K562 (cell line): ENCODE data around the gene VTN. TPM values are rescaled to one million over a fixed set of nuclear protein-coding genes. Genes with fewer than 3 reads are reported as not detected.

Experiments
- ATAC-seq: fragments of 200-7000 bp; cut with Tn5 transposase; 3 replicates; pipeline ENCODE4 v1.9.1; 2020; ENCODE audit warnings: moderate library complexity
- BruUV-seq: library from RNA; stranded (reverse); fragments of 400-500 nt; replicated peaks from 2 replicates; lab custom pipeline; 2021; lab: Mats Ljungman, UMichigan
- CTCF ChIA-PET: fragments of 300-600 bp; formaldehyde crosslinking; extraction: SDS; loops from one replicate; lab custom pipeline; 2021; ENCODE audit warnings: low intra/inter-chr PET ratio; lab: Yijun Ruan, JAX
- POLR2A ChIA-PET: fragments of 300-600, 350-650 bp; sonication (Branson Sonifier 250); formaldehyde crosslinking; extraction: SDS; loops from one replicate; lab custom pipeline; 2021; ENCODE audit warnings: antibody characterized with exemption, inconsistent platforms; lab: Yijun Ruan, JAX
- DNase-seq, 4 experiments: peaks; one replicate each; pipeline versions ENCODE4 v3.0.0 to v3.0.0-alpha.2; 2011 to 2018; ENCODE audit warnings: low spot score in 3 of 4, mixed read lengths in 3 of 4; ENCODE audit errors: extremely low read depth in 1 of 4
- FAIRE-seq: peaks from 2 replicates; lab custom pipeline; 2011; peaks lifted over from hg19 to GRCh38; lab: Jason Lieb, UNC
- H2AFZ ChIP-seq: 2 replicates; pipeline ENCODE4 v1.6.0; 2011; ENCODE audit warnings: low read depth, low read length, control low read depth, inconsistent platforms
- H3K27ac ChIP-seq: fragments of 200-600 bp; 3 replicates; pipeline ENCODE4 v1.8.0; 2011; ENCODE audit warnings: low read depth, mild to moderate bottlenecking, control low read depth, inconsistent platforms, low read length, moderate library complexity, mixed read lengths; ENCODE audit errors: extremely low read depth
- H3K27me3 ChIP-seq, 2 experiments: fragments of 300-600 bp in 1 of 2; 2 replicates in 1 of 2; 3 replicates in 1 of 2; pipeline versions ENCODE4 v1.6.0 to v1.8.0; 2011; ENCODE audit warnings: inconsistent platforms in 2 of 2, low read length in 2 of 2, mild to moderate bottlenecking in 1 of 2, mixed read lengths in 1 of 2, moderate library complexity in 1 of 2; ENCODE audit not compliant: control insufficient read depth in 2 of 2, insufficient read depth in 2 of 2
- H3K36me3 ChIP-seq: fragments of 300-600 bp; 3 replicates; pipeline ENCODE4 v1.8.0; 2011; ENCODE audit warnings: mild to moderate bottlenecking, low read length, inconsistent platforms; ENCODE audit not compliant: control insufficient read depth, insufficient read depth
- H3K4me1 ChIP-seq, 2 experiments: fragments of 200-600 bp in 1 of 2; replicated peaks in 1 of 2; 2 replicates in 1 of 2; 3 replicates in 1 of 2; pipeline versions ENCODE4 v1.5.1 to v1.8.0; 2011; ENCODE audit warnings: inconsistent platforms in 2 of 2, low read length in 2 of 2, mild to moderate bottlenecking in 1 of 2, mixed read lengths in 1 of 2, moderate library complexity in 1 of 2; ENCODE audit not compliant: control insufficient read depth in 2 of 2, insufficient read depth in 2 of 2
- H3K4me2 ChIP-seq: 2 replicates; pipeline ENCODE4 v1.6.1; 2011; ENCODE audit warnings: low read length, control low read depth, inconsistent platforms, mixed read lengths; ENCODE audit not compliant: insufficient read depth
- H3K4me3 ChIP-seq: fragments of 200-600 bp; sonication (generic), shearing (Covaris generic); 2 replicates; pipeline ENCODE4 v1.5.1; 2016; ENCODE audit warnings: control low read depth, inconsistent platforms
- H3K79me2 ChIP-seq: fragments of 200-600 bp; 3 replicates; pipeline ENCODE4 v1.8.0; 2011; ENCODE audit warnings: low read length, inconsistent platforms; ENCODE audit not compliant: control insufficient read depth, insufficient read depth
- H3K9ac ChIP-seq, 2 experiments: 2 replicates each; pipeline versions ENCODE4 v1.6.0 to v1.6.1; 2011; ENCODE audit warnings: low read depth in 2 of 2, low read length in 2 of 2, control low read depth in 1 of 2, inconsistent platforms in 1 of 2, mild to moderate bottlenecking in 1 of 2, mixed read lengths in 1 of 2; ENCODE audit not compliant: insufficient read depth in 1 of 2
- H3K9me1 ChIP-seq: one replicate; pipeline ENCODE4 v1.6.0; 2011; ENCODE audit warnings: inconsistent platforms, mild to moderate bottlenecking, low read length, moderate library complexity; ENCODE audit not compliant: control insufficient read depth, insufficient read depth
- H3K9me3 ChIP-seq: replicated peaks from 2 replicates; pipeline ENCODE4 v1.5.1; 2011; ENCODE audit warnings: low read depth, low read length, inconsistent platforms; ENCODE audit not compliant: control insufficient read depth, insufficient read depth
- H4K20me1 ChIP-seq: replicated peaks from 2 replicates; pipeline ENCODE4 v1.6.1; 2011; ENCODE audit warnings: low read length, inconsistent platforms, mixed read lengths; ENCODE audit not compliant: control insufficient read depth, insufficient read depth
- EWSR1 ChIP-seq: fragments of 450-650 bp; IDR thresholded peaks from 2 replicates; pipeline ENCODE4 v1.6.1; 2018; ENCODE audit warnings: borderline replicate concordance, mild to moderate bottlenecking, low read depth, moderate library complexity; ENCODE audit not compliant: partially characterized antibody
- HDGF ChIP-seq: fragments of 450-650 bp; IDR thresholded peaks from 2 replicates; pipeline ENCODE4 v1.6.1; 2016
- LEF1 ChIP-seq: fragments of 450-650 bp; IDR thresholded peaks from 2 replicates; pipeline ENCODE4 v1.6.1; 2016; ENCODE audit warnings: mild to moderate bottlenecking
- MCM7 ChIP-seq, 2 experiments: fragments of 450-650 bp; IDR thresholded peaks; 2 replicates each; pipeline ENCODE4 v1.6.1; 2016 to 2018
- NBN ChIP-seq: fragments of 450-650 bp; IDR thresholded peaks from 2 replicates; pipeline ENCODE4 v1.6.1; 2016; ENCODE audit warnings: low read depth, mild to moderate bottlenecking
- PRDM10 ChIP-seq: fragments of 450-650 bp; IDR thresholded peaks from 2 replicates; pipeline ENCODE4 v1.6.1; 2018; ENCODE audit not compliant: partially characterized antibody
- RBM34 ChIP-seq: fragments of 200-400 bp; formaldehyde crosslinking; IDR thresholded peaks from 2 replicates; pipeline ENCODE4 v1.6.1; 2018; ENCODE audit warnings: low read length, borderline replicate concordance; ENCODE audit not compliant: insufficient read depth
- RCOR1 ChIP-seq, 2 experiments: IDR thresholded peaks; 2 replicates each; pipeline ENCODE4 v1.6.1; 2012; ENCODE audit warnings: low read depth in 2 of 2, low read length in 2 of 2, borderline replicate concordance in 1 of 2, improper control_type of control experiment in 1 of 2
- SIX5 ChIP-seq, 2 experiments: IDR thresholded peaks; 2 replicates each; pipeline ENCODE4 v1.6.1; 2011; ENCODE audit warnings: low read length in 2 of 2, borderline replicate concordance in 1 of 2, low read depth in 1 of 2, mild to moderate bottlenecking in 1 of 2, moderate library complexity in 1 of 2; ENCODE audit not compliant: insufficient read depth in 1 of 2
- ZNF23 ChIP-seq: fragments of 250-450 bp; sonication (Bioruptor Pico); IDR thresholded peaks from 2 replicates; pipeline ENCODE4 v1.4.0; 2020; ENCODE audit warnings: mild to moderate bottlenecking
- ZNF407 ChIP-seq: fragments of 450-650 bp; IDR thresholded peaks from 2 replicates; pipeline ENCODE4 v1.6.1; 2016; ENCODE audit warnings: low read depth
- WGBS: fragments of 100-300 bp; shearing (Covaris generic); methylation state at CpG from one replicate; pipeline ENCODE4 v1.1.6; 2016; ENCODE audit warnings: low coverage, mixed read lengths; ENCODE audit not compliant: insufficient coverage; ENCODE audit errors: missing lambda C conversion rate; 5-methylcytosine and 5-hydroxymethylcytosine counted together
- in situ Hi-C: fragments of 300-500 bp; cut with MboI; formaldehyde crosslinking; loops from 4 replicates; pipeline ENCODE4 v1.15.0; 2018; ENCODE audit warnings: inconsistent platforms, mixed read lengths
- intact Hi-C: fragments of 100-400 bp; cut with micrococcal nuclease; formaldehyde crosslinking; loops from 2 replicates; pipeline ENCODE4 v1.14.2; 2022
- polyA plus RNA-seq, 8 experiments: library from polyadenylated mRNA; depleted of rRNA in 4 of 8; stranded (reverse) in 5 of 8; unstranded in 3 of 8; fragments of >200 nt; fragmentation: Nextera tagmentation in 2 of 8; fragmentation: Illumina TruSeq in 1 of 8; extraction: Ambion mirVana in 2 of 8; extraction: Trizol in 1 of 8; gene quantifications; 2 replicates each; pipeline versions ENCODE4 v1.2.1 to v1.2.3, GENCODE V29; 2011 to 2014; ENCODE audit warnings: inconsistent platforms in 1 of 8, missing spikeins in 1 of 8
- total RNA-seq, 7 experiments: library from RNA; depleted of rRNA in 6 of 7; stranded (reverse); fragments of >200 nt in 6 of 7; fragmentation: Illumina TruSeq in 2 of 7; extraction: Trizol in 2 of 7; gene quantifications; 2 replicates each; pipeline versions ENCODE4 v1.2.1 to v1.2.3, GENCODE V29; 2011 to 2021; ENCODE audit warnings: low replicate concordance in 1 of 7

Gene VTN
- total and polyA plus RNA-seq, 9 of the 15 experiments (the other 6 are each of a cell fraction or from before 2014, with no cell fraction given): 0.13 to 1.0 (median 0.29) TPM; not detected in 1

- H3K36me3 ChIP-seq: peaks cover 14% of the 10 kb centered on the region; the same call in 1 of the 3 replicates
- H3K27me3 ChIP-seq: no peaks in the 10 kb centered on the region
- FAIRE-seq: no peak
- peaks cover 3% of the 10 kb centered on the region for H3K9me1 ChIP-seq
- 0 out of 2 replicates have a peak, but pooled peaks cover 4% of the 10 kb centered on the region for H4K20me1 ChIP-seq
- intact Hi-C loops: no loop called here
- H3K79me2 ChIP-seq: peaks cover 2% of the 10 kb centered on the region; the same call in 1 of the 3 replicates
- no peak overlapping the region for H3K4me3 ChIP-seq
- in situ Hi-C loops: no loop called here
- no peak overlapping the region for H3K27ac ChIP-seq
- ATAC-seq: no peak
- no peak overlapping the region for H3K9ac ChIP-seq
- H2AFZ ChIP-seq: no peak overlapping the region
- no peak overlapping the region for H3K4me2 ChIP-seq
- POLR2A ChIA-PET: interaction anchor here (0.8 to 1.0 kb wide), 2 partner anchors 25 to 41 kb away, joined by 3 read pairs; no protein-coding TSS in a partner anchor
- WGBS: 26% methylated on average over 3 of the region's 3 CpGs
- BruUV-seq: no TSS peak
- DNase-seq: no peak
- no peak for TF ChIP-seq LEF1
- TF ChIP-seq MCM7 (IDR thresholded peaks at IDR 0.05): no peak
- no peak for TF ChIP-seq ZNF407
- TF ChIP-seq RCOR1 (IDR thresholded peaks at IDR 0.05; ENCODE audit: borderline replicate concordance in 1 of 2, low read depth in 2 of 2, low read length in 2 of 2): no peak
- no peak for TF ChIP-seq PRDM10
- no peak for TF ChIP-seq NBN
- no peak for TF ChIP-seq SIX5 (IDR thresholded peaks at IDR 0.05; ENCODE audit: borderline replicate concordance in 1 of 2, insufficient read depth in 1 of 2, low read depth in 1 of 2, low read length in 2 of 2)
- TF ChIP-seq ZNF23 (CRISPR knock-in tag): no peak
- no peak for TF ChIP-seq RBM34
- no peak for TF ChIP-seq EWSR1
- TF ChIP-seq HDGF: no peak
- H3K9me3 ChIP-seq: no peaks in the 10 kb centered on the region
- H3K4me1 ChIP-seq: peaks cover 8 to 21% of the 10 kb centered on the region in 2 experiments; a peak in 3 of 5 replicates
- CTCF ChIA-PET: no interaction called here
Observed at GRCh38 chr17:28402224-28402630, 32.1 kb upstream of the VTN start.
